D721Med (cell line): ENCODE results near the gene LRRC28.

Source experiments
- DNase-seq: peaks from one replicate; pipeline ENCODE4 v3.0.0; 2011; ENCODE audit warnings: low spot score; ENCODE audit not compliant: insufficient read length
- FAIRE-seq: peaks from 2 replicates; lab custom pipeline; 2011; peaks lifted over from hg19 to GRCh38; lab: Jason Lieb, UNC
- TF ChIP-seq, protein P1 (sequence below): IDR thresholded peaks from 2 replicates; pipeline ENCODE4 v1.5.1; 2012; ENCODE audit warnings: mild to moderate bottlenecking, control low read depth; ENCODE audit not compliant: insufficient read depth; ENCODE audit errors: missing control alignments

LRRC28 gene

DNA sequence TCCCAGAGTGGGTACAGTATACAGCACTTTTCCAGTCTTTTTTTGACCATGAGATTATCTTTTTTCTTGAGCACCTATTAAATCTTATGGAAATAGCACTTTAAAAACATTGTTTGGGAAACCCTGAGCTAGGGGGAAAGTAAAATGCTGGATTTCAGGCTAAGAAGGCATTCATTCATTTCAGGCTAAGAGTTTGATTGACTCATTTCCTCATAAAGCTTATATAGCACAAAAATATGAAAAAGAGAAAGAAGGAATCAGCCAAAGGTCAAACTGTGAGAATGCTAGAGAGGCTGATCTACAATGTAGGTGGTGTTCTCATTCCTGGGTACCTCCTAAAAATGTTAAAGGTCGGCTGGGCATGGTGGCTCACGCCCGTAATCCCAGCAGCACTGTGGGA is 12.4 kb upstream of the LRRC28 start:
- DNase-seq (no peak), FAIRE-seq (no peak)
- TF ChIP-seq, protein P1, sequence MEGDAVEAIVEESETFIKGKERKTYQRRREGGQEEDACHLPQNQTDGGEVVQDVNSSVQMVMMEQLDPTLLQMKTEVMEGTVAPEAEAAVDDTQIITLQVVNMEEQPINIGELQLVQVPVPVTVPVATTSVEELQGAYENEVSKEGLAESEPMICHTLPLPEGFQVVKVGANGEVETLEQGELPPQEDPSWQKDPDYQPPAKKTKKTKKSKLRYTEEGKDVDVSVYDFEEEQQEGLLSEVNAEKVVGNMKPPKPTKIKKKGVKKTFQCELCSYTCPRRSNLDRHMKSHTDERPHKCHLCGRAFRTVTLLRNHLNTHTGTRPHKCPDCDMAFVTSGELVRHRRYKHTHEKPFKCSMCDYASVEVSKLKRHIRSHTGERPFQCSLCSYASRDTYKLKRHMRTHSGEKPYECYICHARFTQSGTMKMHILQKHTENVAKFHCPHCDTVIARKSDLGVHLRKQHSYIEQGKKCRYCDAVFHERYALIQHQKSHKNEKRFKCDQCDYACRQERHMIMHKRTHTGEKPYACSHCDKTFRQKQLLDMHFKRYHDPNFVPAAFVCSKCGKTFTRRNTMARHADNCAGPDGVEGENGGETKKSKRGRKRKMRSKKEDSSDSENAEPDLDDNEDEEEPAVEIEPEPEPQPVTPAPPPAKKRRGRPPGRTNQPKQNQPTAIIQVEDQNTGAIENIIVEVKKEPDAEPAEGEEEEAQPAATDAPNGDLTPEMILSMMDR = no peak

DNA sequence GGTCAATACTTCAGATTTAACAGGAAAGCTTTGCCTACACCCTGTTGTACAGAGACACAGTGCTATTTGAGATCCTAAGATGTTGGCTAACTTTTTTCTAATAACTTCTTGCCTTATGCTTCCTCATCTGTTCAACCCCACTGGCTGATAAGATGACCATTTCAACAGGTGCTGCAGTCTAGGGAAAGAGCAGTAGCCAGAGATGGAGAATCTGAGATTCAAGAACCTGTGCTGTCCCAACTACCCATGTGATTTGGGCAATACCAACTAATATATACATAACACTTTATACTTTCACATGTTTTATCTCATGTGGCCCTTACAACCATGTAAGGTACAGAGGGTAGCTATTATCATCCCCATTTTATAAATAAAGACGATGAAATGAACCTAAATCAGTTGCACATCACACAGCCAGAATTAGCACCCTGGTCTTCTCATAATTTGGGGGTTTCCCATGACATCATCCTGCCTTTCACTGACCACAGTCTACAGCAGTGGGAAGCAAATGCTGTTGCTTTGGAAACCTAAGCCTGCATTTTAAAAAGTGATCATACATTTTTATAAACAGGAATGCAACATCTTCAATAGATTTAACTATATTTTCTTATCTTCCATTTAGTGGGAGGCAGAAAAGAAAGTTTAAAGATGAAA is 11.6 kb upstream of the LRRC28 start:
- DNase-seq (no peak), FAIRE-seq (no peak)
- TF ChIP-seq, protein P1 = no peak

DNA sequence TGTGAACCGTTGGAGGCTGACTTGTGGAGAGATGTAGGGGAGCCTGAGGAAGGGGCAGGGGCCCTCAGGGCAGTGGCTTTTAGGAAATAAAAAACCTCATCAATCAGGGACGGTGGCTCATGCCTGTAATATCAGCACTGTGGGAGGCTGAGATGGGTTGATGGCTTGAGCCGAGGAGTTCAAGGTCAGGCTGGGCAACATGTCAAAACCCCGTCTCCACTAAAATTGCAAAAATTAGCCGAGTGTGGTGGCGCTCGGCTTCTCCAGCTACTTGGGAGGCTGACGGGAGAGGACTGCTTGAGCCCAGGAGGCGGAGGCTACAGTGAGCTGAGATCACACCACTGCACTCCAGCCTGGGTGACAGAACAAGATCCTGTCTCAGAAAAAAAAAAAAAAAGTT is 9.5 kb upstream of the LRRC28 start:
- TF ChIP-seq, protein P1 = no peak
- FAIRE-seq (no peak), DNase-seq (no peak)

DNA sequence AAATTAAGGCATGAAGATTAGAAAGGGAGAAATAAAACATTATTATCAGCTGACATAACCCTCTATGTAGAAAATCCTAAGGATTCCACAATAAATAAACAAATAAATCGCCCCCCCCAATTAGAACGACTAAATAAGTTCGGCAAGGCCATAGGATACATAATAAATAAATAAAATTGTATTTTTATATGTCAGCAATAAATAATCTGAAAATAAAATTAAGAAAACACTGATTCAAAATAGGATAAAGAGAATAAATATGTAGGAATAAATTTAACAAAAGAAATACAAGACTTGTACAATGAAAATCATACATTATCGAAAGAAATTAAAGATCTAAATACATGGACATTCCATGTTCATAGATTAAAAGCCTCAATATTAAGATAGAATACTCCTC is 7.0 kb upstream of the LRRC28 start:
- DNase-seq (no peak), FAIRE-seq (no peak)
- TF ChIP-seq, protein P1 = no peak

DNA sequence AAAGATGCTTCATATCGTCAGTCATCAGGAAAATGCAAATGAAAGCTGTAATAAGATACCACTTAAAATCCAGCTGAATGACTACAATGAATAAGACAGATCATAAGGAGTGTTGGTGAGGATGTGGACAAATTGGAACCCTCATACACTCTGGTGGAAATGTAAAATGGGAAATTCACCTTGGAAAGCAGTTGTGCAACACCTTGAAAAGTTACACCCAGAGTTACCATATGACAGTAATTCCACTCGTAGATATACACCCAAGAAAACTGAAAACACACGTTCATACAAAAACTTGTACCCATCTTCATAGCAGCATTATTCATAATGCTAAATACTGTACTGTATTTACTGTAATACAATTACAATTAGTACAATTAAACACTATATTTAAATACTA is 4.2 kb upstream of the LRRC28 start:
- no peak for DNase-seq

DNA sequence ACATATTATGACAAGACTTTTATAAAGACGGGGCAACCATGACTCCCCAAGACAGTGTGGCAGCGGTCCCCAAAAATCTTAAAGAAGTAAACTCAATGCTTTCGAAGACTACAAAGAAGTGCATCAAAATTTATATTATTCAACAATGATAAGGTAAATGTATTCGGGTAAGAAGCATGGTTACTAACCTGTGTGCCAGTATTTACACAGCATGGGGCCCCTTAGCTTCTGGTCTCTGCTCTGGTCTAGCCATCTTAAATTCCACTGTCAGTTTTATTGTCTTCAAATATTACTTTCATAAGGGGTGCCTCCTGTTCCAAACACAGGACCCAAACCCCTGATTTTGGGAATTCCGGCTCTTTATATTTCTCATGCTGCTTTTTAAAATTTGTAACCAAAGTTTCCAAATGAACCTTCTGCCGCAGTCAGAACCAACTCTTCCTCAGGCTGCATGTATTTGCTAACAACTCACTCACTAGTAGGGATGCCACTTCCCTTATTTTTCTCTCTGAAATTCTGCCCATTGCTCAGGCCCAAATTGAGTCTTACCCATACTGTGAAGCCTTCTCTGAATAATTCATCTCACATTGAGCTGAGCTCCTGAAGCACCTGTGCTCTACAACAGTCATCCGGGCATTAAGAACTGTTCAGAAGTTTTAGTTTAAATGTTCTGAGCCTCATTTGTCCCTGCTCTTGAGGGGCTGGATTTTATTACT is 3.1 kb upstream of the LRRC28 start:
- TF ChIP-seq, protein P1 = no peak
- DNase-seq = no peak
- no peak for FAIRE-seq

More for the DNA sequence above, 4.2 kb upstream of the LRRC28 start:
- TF ChIP-seq, protein P1 = no peak
- FAIRE-seq = no peak

DNA sequence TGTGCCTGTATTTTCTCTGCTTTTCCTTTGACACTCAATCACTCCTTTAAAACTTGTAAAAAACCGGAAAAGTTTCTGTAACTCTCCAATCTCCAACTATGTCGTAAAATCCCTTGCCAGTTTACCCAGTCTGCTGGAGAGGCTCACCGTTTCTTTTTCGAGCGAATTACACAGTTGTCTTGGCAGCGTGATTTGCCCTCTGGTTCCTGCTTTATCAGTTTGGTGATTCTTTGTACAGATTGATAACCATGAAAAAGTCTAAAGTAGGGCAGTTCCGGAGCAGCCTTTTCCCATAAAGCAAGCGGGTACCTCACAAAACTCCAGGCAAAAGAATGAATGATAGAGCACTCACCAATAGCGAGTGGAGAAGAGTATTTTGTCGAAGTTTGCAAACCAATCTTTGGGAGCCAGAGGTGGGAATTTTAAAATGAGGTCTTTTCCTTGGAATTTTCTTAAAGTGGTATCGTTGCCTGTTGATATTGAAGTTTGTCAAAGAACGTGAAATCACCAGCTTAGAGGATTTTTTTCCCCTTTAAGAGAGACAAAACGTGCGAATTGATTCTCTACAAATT is 1.9 kb upstream of the LRRC28 start, which contains the start of gene TTC23:
Gene TTC23 (minus strand): TSS at position 312 of the 572 bp plus-strand sequence. CDS start 20,869 bp downstream, outside the sequence.
- DNase-seq (no peak), FAIRE-seq (no peak)
- TF ChIP-seq, protein P1 = no peak
